ENCODE measurements around the gene DGKG. TPM values are rescaled to one million over a fixed set of nuclear protein-coding genes. Genes with fewer than 3 reads are reported as not detected.

The DGKG gene
- total and polyA plus RNA-seq, 2 of the 8 experiments (the other 6 are each of a cell fraction or from before 2014, with no cell fraction given): 0.30 to 0.48 TPM

DNA sequence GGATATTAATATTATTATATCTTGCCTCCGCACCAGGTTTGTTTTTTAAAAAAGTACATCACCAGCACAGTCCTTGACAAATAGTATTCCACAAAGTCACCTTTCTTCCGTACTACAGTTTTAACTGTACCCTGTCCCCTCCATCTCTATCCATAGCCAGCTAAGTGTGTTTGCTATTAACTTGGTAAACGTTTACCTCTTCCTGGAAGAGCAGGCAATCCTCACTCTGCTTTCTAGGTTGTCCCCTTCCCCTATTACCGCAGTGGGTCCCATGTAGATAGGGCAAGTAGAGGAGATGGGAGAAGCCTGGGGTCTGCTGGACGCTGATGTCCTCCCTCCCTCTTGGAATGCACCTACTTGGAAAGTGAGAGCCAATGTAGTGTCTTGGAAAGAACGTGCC is 169.2 kb downstream of the DGKG start (continued):
- TF ChIP-seq EP300 (IDR thresholded peaks at IDR 0.05; ENCODE audit: borderline replicate concordance in 1 of 2, low read depth in 2 of 2, low read length in 2 of 2): no peak
- no peak for TF ChIP-seq CEBPB (IDR thresholded peaks at IDR 0.05; ENCODE audit: low read depth, low read length)
- no peak for TF ChIP-seq SRF (IDR thresholded peaks at IDR 0.05; ENCODE audit: low read depth, low read length)
- TF ChIP-seq CHD2 (IDR thresholded peaks at IDR 0.05; ENCODE audit: low read length): no peak
- TF ChIP-seq RFX5 (IDR thresholded peaks at IDR 0.05; ENCODE audit: borderline replicate concordance, low read depth, low read length): no peak
- no peak for TF ChIP-seq JUND (IDR thresholded peaks at IDR 0.05; ENCODE audit: low read length)
- no peak for TF ChIP-seq SIN3A (conservative IDR thresholded peaks at IDR 0.05 in 1 of 2, IDR thresholded peaks at IDR 0.05 in 1 of 2; ENCODE audit: low read depth in 1 of 2, low read length in 2 of 2)
- TF ChIP-seq SP2 (IDR thresholded peaks at IDR 0.05; ENCODE audit: low read length): no peak
